GM21367 (cell line): ENCODE measurements around the gene STOML1.

ENCODE experiments used
- ATAC-seq: cut with Tn5 transposase; IDR thresholded peaks from one replicate; pipeline ENCODE4 v1.9.1; 2021; ENCODE audit not compliant: unreplicated experiment

STOML1 gene, protein sequence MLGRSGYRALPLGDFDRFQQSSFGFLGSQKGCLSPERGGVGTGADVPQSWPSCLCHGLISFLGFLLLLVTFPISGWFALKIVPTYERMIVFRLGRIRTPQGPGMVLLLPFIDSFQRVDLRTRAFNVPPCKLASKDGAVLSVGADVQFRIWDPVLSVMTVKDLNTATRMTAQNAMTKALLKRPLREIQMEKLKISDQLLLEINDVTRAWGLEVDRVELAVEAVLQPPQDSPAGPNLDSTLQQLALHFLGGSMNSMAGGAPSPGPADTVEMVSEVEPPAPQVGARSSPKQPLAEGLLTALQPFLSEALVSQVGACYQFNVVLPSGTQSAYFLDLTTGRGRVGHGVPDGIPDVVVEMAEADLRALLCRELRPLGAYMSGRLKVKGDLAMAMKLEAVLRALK

DNA sequence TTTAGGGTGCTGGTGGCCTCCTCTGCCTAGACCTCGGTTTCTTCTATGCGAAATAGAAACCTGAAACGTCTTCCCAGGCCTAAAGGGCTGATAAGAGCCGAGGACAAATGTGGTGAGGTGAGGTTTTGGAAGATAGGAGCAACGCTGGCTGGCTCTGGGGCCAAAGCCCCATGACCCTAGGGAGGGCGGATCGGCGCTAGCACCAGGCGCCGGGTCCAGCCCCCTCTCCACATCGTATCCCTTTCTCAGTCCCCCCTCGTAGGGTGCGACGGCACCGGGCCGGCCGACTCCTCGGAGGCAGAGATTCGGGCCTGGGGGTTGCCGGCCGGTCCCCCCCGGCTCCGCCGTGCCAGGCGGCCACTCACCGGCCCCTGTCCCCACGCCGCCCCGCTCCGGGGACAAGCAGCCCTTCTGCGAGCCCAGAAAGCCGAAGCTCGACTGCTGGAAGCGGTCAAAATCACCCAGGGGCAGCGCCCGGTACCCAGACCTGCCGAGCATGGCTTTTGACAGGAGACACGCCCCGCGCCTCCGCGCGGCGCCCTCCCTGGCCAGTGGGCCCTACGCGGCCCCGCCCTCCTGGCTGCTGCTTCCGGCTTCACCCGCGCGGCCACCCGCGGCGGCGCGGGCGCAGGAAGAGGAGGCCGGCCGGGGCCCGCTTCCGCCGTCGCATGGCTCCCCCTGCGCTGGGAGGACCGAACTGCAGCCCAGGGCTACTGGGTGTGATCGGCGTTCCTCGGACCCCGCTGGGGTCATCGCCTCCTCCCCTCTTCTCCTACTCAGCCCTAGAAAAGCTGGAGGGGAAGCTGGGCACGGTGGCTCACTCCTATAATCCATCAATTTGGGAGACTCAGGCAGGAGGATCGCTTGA, at the start of gene STOML1:
TSS of gene STOML1 (minus strand) at position 570 of the 868 bp plus-strand sequence. CDS start at position 498, 72 bp downstream.
- peak; percentile 51 for ATAC-seq

DNA sequence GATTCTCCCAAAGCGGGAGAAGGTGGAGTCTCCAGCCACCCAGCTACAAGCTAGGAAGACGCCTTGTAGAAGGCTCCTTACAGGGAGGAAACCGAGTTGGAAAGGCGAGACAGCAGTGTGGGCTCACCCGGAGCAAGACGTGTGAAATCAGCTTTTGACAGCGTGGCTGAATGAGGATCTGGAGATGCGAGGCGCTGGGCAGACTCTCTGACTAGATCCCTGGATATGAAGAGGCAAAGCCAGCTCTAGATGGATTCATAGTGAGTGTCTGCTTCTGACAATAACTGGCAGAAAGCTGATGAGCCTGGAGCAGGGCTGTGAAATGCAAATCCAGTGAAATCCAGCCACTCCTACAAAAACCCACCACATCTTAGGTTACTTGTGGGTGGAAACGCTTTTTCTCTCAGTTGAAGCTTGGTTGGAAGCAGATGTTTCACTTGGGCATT, 49.2 kb upstream of the STOML1 start:
- ATAC-seq, result no peak

DNA sequence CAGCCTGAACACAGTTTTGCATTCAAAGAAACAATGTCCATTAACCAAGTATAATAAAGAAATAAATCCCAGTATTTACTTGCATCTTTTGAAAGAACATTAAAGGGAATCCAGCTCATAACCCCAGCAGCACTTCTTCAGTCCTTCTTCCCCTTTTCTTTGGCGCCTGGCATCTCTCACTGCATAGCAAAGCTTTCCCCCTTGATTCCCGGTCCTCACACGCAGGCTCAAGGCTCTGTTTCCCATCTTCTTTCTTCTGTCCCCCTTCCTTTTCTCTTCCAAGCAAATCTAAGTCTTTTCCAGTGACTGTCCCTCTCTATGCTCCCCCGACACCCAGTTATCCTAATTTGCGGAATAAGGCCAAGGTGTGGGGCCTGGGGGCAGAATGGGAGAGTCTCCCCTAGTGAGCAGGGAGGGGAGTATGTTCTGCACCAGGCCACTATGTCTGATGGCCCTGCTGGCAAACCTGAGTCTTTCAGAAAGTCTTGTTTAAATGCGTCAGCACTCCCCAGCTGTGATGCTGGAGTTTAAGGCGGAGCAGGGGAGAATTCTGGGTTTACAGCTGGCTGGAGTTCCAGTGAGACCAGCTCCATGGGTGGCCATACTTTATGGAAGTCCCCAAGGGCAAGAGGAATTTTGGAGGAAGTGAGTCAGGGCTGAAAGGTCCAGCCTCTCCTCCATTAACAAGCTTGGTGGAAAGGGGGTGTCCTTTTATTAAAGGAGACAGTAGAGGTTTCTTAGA, 48.2 kb upstream of the STOML1 start:
- no peak for ATAC-seq

DNA sequence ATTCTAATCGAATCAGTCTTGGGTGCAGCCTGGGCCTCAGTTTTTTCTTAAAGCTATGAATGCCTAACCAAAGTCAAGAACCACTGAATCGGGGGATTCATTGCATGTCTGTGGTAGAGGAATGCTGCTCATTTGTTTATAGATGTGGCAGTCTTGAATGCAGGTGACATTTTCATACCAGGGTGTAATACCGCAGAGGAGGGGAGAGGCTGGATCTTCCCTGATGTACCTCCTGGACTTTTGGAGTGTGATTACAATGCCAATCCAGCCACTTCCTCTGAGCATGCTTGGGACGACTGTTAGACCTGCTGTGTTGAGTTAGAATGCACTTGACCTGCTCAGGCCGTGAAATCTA, 47.5 kb upstream of the STOML1 start:
- ATAC-seq, result no peak

DNA sequence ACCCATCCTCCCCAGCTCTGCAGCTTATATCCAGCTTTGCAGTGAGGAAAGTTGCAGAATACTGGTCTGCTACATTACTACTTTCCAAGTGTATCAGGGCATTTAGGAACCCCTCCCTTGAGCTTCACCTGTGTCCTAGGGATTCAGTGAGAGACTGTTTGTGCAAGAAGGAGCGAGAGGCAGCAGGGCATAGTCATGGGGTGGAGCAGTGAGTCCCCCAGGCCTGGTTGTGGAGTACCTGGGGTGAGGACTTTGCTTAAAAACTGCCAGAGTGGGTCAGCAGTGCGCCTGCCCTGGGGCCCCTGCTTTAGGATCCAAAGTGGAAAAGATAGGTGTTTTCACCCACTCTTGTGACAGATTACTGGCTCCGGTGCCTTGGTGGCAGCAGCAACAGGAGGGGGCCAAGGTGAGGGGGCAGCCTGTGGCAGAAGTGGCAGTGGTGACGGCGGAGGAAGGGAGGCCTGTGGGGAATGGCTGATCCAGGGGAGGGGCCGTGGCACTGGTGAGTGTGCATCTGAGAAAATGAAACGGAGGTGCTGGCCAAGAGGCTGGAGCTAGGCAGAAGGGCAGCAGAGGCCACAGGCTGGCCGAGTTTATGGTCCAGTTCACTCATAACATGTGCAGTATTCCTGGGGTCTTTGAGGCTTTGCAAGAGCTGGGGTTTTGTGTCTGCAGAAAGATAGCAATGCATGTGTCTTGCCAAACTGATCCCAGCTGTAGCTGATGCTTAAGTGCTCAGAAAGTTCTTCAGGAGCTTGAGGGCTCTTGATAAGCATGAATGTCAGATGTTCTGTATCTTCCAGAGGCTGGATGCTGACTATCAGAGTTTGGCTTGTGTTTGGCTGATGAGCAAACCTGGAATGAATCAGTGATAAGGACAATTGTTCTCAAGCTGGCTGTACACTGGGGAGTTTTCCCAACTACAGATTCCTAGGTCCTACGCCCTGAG, 46.9 kb upstream of the STOML1 start:
- no peak for ATAC-seq

DNA sequence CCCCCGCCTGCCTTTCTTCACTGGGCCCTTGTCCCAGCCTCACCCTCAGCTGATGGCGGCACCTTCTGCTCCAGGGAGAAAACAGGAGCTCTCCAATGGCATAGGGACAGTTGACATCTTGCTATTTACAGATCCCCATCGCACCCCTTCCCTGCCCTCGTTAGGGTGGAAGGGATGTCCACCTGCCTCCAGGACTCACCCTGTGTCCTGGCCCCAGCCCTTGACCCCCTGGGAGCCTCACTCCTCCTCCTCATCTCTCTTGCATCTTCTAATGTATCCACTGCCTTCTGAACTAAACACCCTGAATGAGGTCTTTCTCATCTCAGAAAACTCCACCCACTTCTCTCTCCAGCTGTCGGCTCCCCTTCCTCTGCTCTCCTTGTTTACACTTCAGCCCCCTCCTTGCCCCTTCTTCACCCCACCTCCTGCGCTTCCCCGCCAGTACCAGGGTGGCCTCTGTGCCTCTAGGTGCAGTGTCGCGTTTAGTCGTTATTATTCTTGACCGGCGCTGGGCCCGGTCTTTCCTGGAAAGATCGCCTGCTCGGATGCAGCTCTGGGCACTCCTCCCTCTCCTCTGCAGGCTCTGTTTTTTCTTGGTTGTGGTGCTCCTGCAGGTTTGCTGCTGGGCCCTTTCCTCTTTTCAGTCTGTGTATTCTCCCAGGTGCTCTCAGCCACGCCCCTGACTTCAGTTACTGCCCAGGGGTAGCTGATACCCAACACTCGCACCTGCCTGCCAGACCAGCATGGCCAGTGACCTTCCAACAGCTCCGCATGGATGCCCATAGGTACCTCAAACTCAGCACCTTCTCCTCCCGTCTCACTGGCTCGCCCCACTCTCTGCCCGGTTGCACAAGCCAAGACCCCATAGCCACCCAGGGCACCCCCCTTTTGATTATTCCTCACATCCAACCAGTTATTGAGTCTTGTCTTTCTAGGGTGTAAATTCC, 45.3 kb upstream of the STOML1 start:
- ATAC-seq, result no peak

DNA sequence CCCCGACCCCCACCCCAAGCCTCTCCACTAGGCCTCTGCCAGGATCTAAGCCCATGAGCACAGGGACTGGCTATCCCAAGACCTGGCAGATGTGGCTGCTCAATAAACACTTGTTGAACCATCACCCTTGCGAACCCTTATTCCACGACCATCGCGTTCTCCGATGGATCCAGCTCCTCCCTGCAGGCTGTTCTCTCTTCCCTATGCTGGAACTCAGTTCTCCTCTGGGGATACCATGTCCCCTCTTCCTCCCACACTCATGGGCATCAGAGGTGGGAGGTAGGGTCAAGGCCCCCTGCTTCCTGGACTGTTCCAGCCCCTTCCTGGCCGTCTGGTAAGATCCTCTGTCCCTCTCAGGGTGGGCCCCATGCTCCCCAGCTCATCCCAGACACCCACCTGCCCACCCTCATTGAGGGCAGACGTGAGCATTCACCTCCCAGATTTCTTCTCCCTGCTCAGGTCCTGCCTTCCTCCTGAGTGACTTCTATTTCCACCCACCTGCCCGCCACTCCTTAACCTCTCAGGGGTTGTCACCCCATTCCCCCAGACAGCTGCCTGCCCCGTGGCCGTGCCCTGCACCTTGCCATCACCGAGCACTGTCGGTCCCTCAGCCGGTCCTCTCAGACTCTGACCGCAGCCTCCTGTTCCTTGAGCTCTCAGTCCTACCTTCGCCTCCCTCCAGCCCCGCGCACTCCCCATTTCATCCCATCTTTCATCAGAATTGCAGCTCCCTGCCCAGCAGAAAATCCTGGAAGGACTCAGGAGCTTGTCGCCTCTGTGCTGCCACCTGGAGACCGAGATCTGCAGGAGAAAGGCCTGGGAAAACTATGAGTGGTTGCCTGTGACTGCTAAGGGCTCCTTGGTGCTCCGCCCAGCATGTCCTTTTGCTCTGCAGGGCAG, 44.4 kb upstream of the STOML1 start:
- no peak for ATAC-seq

DNA sequence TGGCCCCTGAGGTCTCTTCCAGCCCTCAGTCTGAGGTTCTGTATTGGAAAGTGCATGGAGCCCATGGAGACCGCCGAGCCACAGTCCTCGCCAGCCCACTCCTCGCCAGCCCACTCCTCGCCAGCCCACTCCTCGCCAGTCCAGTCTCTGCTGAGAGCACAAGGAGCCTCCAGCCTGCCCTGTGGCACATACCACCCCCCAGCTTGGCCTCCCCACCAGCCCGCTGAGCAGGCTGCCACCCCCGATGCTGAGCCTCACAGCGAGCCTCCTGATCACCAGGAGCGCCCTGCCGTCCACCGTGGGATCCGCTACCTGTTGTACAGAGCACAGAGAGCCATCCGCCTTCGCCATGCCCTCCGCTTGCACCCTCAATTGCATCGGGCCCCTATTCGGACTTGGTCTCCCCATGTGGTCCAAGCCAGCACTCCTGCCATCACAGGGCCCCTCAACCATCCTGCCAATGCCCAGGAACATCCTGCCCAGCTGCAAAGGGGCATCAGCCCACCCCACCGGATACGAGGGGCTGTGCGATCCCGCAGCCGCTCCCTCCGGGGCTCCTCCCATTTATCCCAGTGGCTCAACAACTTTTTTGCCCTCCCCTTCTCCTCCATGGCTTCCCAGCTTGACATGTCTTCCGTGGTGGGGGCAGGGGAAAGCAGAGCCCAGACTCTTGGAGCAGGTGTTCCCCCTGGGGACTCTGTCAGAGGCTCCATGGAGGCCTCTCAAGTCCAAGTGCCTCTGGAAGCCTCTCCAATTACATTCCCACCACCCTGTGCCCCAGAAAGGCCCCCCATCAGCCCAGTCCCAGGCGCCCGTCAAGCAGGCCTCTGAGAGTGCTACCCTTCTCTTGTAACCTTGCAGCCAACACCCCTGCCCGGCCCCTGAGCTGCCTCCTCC, 43.3 kb upstream of the STOML1 start:
- no peak for ATAC-seq

DNA sequence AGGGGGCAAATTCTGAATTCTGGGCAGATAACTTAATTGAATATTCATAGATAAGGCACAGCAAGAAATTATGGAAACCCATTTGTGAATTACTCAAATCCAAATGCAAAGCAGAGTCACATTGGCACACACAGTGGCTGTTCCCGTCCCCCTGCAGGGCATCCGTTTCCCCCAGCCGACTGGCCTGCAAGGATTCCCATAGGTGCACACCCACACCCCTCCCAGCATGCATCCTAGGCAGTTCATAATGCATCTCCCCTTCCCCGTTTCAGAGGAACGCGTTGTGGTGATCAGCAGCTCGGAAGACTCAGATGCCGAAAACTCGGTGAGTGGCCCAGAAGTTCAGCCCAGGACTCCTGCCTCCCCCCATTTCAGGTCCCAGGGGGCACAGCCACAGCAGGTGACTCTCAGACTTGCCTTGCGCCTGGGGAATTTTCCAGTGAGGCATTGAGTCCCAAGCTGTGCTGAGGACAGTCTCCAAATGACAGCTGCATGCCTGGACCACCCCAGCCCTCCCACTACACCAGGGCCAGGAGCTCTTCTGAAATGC, 42.2 kb upstream of the STOML1 start:
- ATAC-seq, result no peak

DNA sequence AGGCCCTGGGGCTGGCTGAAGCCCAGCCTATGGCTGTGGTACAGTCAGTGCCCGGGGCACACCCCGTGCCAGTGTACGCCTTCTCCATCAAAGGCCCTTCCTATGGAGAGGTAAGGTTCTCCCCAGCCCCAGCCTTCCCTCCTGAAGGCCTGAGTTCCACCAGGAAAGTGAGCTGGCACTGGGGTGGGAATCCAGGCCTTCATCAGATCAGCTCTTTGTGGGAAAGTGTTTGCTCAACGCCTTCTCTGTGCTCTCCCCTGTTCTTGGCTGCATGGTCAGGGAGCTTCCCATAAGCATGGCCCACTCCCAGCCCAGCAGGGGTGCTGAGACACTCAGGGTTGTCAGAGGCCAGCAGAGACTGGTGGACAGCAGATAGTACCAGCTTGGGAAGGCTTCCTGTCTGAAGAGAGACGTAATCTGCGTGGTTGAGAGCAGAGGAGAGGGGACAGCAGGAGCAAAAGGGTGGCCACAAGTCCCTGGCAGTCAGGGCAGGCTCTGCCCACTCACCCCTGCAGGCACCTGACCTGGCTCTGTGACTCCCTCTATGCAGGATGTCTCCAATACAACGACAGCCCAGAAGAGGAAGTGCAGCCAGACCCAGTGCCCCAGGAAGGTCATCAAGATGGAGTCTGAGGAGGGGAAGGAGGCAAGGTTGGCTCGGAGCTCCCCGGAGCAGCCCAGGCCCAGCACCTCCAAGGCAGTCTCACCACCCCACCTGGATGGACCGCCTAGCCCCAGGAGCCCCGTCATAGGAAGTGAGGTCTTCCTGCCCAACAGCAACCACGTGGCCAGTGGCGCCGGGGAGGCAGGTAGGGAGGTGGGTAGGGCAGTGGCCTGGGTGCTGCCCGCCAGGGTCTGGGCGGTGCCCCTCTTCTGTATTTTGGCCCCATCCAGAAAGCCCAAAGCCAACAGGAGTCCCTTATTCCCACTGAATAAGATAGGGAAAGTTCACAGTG, 40.8 kb upstream of the STOML1 start:
- ATAC-seq, result no peak

DNA sequence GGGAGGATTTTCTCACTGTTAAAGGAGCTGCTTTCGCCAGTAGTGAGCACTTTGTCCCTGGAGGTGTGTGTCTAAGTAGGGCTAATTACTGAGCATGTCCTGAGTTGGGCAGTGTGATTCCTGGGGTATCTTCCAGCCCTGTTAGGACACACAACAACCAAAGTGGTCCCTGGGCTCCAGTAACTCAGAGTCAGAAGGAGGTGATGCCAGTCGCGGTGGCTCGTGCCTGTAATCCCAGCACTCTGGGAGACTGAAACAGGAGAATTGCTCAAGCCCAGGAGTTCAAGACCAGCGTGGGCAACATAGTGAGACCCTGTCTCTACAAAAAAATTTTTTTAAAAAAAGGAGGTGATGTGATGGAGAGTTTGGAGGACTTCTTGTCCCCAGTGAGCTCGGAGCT, 40.0 kb upstream of the STOML1 start:
- no peak for ATAC-seq

DNA sequence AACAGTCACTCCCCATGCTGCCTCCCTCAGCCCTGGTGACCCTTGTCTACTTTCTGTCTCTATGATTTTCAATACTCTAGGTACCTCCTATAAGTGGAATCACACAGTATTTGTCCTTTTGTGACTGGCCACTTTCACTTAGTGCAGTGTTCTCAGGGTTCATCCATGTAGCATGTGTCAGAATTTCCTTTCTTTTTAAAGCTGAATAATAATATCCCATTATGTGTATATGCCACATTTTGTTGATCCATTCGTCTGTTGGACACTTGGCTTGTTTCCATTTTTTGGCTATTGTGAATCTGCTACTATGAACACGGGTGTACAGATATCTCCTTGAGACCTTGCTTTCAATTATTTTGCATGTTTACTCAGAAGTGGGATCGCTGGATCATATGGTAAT, 36.6 kb upstream of the STOML1 start:
- no peak for ATAC-seq

DNA sequence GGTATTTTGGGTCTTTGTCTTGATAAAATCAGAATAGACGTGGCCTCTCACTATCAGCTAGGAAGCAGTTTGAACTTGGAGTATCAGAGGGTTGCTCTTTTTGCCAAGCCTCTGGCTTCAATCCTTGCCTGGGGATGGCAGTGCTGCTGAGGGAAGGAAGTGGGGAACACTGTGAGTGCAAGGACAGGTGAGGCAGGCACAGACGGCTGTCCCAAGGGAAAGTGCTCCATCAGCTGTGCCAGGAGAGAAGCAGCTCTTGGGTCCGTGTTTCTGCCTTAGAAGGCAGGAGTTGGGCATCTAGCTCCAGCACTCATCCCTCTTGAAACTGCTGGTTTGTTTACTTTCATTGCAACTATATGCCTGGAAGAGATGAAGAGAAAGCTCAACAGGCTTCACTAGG, 35.6 kb upstream of the STOML1 start:
- ATAC-seq, result no peak

DNA sequence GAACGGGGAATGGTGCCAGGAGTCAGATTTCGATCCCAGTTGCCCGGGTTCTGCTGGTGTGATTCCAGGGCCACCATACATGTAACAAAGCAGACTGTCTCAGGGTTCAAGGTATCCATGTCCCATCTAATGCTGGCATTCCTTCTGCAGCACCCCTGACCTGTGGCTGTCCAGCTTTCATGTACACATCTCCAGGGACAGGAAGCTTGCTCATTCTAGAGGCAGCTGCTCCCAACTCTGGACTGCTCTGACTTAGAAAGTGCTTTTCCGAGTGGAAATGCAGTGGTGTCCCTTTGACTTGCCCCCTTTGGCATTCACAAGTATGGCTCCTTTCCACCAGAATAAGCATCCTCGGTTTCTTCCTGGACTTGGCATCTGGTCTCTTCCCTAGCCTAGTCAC, 33.3 kb upstream of the STOML1 start:
- no peak for ATAC-seq

DNA sequence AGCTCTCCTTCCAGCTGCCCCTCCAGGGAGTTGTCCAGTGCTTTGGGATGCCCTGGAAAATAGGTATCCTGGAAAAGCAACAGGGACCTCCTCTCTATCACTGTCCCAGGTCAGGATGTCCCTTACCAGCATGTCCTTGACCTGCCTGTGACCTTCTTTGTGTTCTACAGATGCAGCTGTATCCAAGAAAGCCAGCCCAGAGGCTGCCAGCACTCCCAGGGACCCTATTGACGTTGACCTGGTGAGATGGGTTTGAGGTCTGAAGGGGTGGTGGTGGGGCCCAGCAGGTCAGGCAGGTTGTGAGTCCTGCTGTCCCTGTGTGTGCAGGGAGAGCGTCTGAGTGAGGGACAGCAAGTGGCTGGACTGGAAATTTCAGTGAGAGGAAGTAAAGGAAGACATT, 32.6 kb upstream of the STOML1 start:
- no peak for ATAC-seq
